Progenitor cell of endocrine pancreas (in vitro differentiated cells): ENCODE measurements around the gene MUC12. TPM values are rescaled to one million over a fixed set of nuclear protein-coding genes. Genes with fewer than 3 reads are reported as not detected.

Source experiments
- DNase-seq: peaks from one replicate; pipeline ENCODE4 v3.0.0; 2021; ENCODE audit warnings: low spot score; ENCODE audit not compliant: unreplicated experiment
- H3K27ac Mint-ChIP-seq: 2 replicates; pipeline ENCODE4 v1.8.0; 2021; ENCODE audit warnings: mild to moderate bottlenecking, moderate library complexity, mixed read lengths
- H3K27me3 Mint-ChIP-seq: 2 replicates; pipeline ENCODE4 v1.8.0; 2021; ENCODE audit warnings: mixed read lengths
- H3K36me3 Mint-ChIP-seq: 2 replicates; pipeline ENCODE4 v1.8.0; 2022; ENCODE audit warnings: mixed read lengths; ENCODE audit not compliant: insufficient read depth
- H3K4me1 Mint-ChIP-seq: 2 replicates; pipeline ENCODE4 v1.8.0; 2021; ENCODE audit warnings: low read depth, mixed read lengths
- H3K4me3 Mint-ChIP-seq: 2 replicates; pipeline ENCODE4 v1.8.0; 2021; ENCODE audit warnings: low read depth, mild to moderate bottlenecking, moderate library complexity, mixed read lengths
- H3K9me3 Mint-ChIP-seq: 2 replicates; pipeline ENCODE4 v1.8.0; 2021; ENCODE audit warnings: low read depth, mixed read lengths
- CTCF ChIP-seq: fragments of 200-600 bp; sonication (generic); IDR thresholded peaks from one replicate; pipeline ENCODE4 v1.5.0; 2021; ENCODE audit warnings: antibody characterized with exemption, mild to moderate bottlenecking; ENCODE audit not compliant: unreplicated experiment
- total RNA-seq: library from RNA; stranded (reverse); gene quantifications from 2 replicates; pipeline ENCODE4 v1.2.1, GENCODE V29; 2021

MUC12 gene
- total RNA-seq, 1 donor from 2014 or later = 0.31 TPM

- no peak overlapping the region for H3K4me3 Mint-ChIP-seq
Measured at GRCh38 chr7:100952641-100953040, 16.7 kb upstream of the MUC12 start.

GRCh38 chr7:100957832-100958421, 11.4 kb upstream of the MUC12 start:
- Mint-ChIP-seq H3K36me3 (no peaks in the 10 kb centered on the region), H3K4me1 (no peaks in the 10 kb centered on the region), H3K27me3 (peaks cover 7% of the 10 kb centered on the region), H3K9me3 (no peaks in the 10 kb centered on the region), H3K4me3 (no peak overlapping the region), H3K27ac (no peak overlapping the region)
- TF ChIP-seq CTCF = no peak
- no peak for DNase-seq

More at GRCh38 chr7:100952641-100953040, 16.7 kb upstream of the MUC12 start:
- Mint-ChIP-seq H3K27ac (no peak overlapping the region), H3K36me3 (no peaks in the 10 kb centered on the region), H3K9me3 (no peaks in the 10 kb centered on the region), H3K4me1 (no peaks in the 10 kb centered on the region), H3K27me3 (peaks cover 15% of the 10 kb centered on the region)
- TF ChIP-seq CTCF = no peak
- DNase-seq = no peak

GRCh38 chr7:100959894-100960293, 9.5 kb upstream of the MUC12 start:
- Mint-ChIP-seq H3K27me3 (peaks cover 25% of the 10 kb centered on the region), H3K4me3 (no peak overlapping the region), H3K9me3 (no peaks in the 10 kb centered on the region), H3K36me3 (no peaks in the 10 kb centered on the region), H3K27ac (no peak overlapping the region), H3K4me1 (no peaks in the 10 kb centered on the region)
- TF ChIP-seq CTCF = no peak
- no peak for DNase-seq

GRCh38 chr7:100962537-100962936, 6.8 kb upstream of the MUC12 start:
- Mint-ChIP-seq H3K9me3 (no peaks in the 10 kb centered on the region), H3K27ac (no peak overlapping the region), H3K4me1 (peaks cover 7% of the 10 kb centered on the region), H3K27me3 (peaks cover 47% of the 10 kb centered on the region), H3K36me3 (no peaks in the 10 kb centered on the region), H3K4me3 (no peak overlapping the region)
- no peak for DNase-seq
- TF ChIP-seq CTCF = no peak

- H3K27me3 Mint-ChIP-seq = peaks cover 56% of the 10 kb centered on the region
- no peak overlapping the region for H3K4me3 Mint-ChIP-seq
- no peak for DNase-seq
- peaks cover 7% of the 10 kb centered on the region for H3K4me1 Mint-ChIP-seq
- no peaks in the 10 kb centered on the region for H3K36me3 Mint-ChIP-seq
- TF ChIP-seq CTCF = no peak
- no peaks in the 10 kb centered on the region for H3K9me3 Mint-ChIP-seq
- no peak overlapping the region for H3K27ac Mint-ChIP-seq
Measured at GRCh38 chr7:100963386-100963785, 6.0 kb upstream of the MUC12 start.
